Heart left ventricle (tissue), 13 donors: ENCODE data around the gene APEX1.

Experiments
- POLR2A ChIP-seq, 2 donors: fragments of 450-650 bp; IDR thresholded peaks; one replicate each; pipeline ENCODE4 v1.6.1; 2017; ENCODE audit warnings: antibody characterized with exemption in 2 of 2, mild to moderate bottlenecking in 2 of 2, moderate library complexity in 2 of 2
- TF ChIP-seq, protein P1 (sequence below), 12 donors: fragments of 200-600 bp; sonication (generic) in 4 of 12; IDR thresholded peaks; one replicate each; pipeline versions ENCODE4 v1.5.0 to v1.8.0; 2018 to 2022; ENCODE audit warnings: antibody characterized with exemption in 12 of 12, mild to moderate bottlenecking in 5 of 12
- donor health status: ischemic (EF 13 %, LVEDD 7.1; RV severe dilation, severe dysfunction).
- donor health status: DM: no; HTN: yes; CAD: no.
- donor health status: DM: no; HTN: no; CAD: no.
- donor health status: ischemic (EF 25% LVEDD 6.9; RV normal size, moderate dysfunction).
- donor health status: ischemic (EF 25% LVEDD 5.7; RV mildly dilated, moderate dysfunction).
- donor health status: ischemic (EF 35%, LVEDD 5.7; RV mildly dilated, moderate dysfunction).
- donor health status: nonischemic (EF 11% LVEDD 7.7; RV severe dilation, severe dysfunction).
- donor health status: DM: yes; HTN: yes; CAD: no.
- donor health status: PGD.
- donor health status: ischemic (EF 29% LVEDD 5.4; RV normal size, mild dysfunction).
- donor health status: nonischemic (EF 23%, LVEDD 6.1; RV moderate dilation, normal function).

DNA sequence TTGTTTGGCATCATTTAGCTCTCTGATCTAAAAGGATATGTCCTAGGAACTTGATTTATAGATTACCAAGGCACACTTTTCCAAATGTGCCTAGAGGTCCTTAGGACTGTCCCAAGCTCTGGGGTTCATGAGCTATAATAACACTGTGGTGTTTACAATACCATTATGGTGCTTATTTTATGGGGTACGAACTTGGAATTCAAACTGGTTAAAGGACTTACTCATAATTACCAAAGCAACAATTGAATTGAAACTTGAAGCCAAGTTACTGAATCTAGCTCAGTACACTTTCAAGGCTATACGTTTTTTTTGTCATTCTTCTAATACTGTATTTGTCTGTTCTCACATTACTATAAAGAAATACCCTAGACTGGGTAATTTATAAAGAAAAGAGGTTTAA, 32.1 kb upstream of the APEX1 start:
- TF ChIP-seq, protein P1, sequence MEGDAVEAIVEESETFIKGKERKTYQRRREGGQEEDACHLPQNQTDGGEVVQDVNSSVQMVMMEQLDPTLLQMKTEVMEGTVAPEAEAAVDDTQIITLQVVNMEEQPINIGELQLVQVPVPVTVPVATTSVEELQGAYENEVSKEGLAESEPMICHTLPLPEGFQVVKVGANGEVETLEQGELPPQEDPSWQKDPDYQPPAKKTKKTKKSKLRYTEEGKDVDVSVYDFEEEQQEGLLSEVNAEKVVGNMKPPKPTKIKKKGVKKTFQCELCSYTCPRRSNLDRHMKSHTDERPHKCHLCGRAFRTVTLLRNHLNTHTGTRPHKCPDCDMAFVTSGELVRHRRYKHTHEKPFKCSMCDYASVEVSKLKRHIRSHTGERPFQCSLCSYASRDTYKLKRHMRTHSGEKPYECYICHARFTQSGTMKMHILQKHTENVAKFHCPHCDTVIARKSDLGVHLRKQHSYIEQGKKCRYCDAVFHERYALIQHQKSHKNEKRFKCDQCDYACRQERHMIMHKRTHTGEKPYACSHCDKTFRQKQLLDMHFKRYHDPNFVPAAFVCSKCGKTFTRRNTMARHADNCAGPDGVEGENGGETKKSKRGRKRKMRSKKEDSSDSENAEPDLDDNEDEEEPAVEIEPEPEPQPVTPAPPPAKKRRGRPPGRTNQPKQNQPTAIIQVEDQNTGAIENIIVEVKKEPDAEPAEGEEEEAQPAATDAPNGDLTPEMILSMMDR (IDR thresholded peaks at IDR 0.05) = no peak
- TF ChIP-seq POLR2A (IDR thresholded peaks at IDR 0.05) = no peak
